GM21529 (cell line): ENCODE results near the gene UBC.
"Not testable (repeated sequence)": the region's sequence is repeated elsewhere in the genome, so short reads cannot be mapped to it uniquely, and the experiment has no call there.

Experiments
- ATAC-seq: cut with Tn5 transposase; IDR thresholded peaks from one replicate; pipeline ENCODE4 v1.9.1; 2021; ENCODE audit not compliant: unreplicated experiment

Gene UBC

GRCh38 chr12:124887766-124888165, 26.7 kb downstream of the UBC start:
- ATAC-seq: not testable (repeated sequence)

GRCh38 chr12:124884587-124885438, 29.6 kb downstream of the UBC start:
- ATAC-seq: peak; percentile 94

- ATAC-seq: no peak
Measured at GRCh38 chr12:124883263-124884130, 31.0 kb downstream of the UBC start.

GRCh38 chr12:124881123-124881522, 33.3 kb downstream of the UBC start:
- ATAC-seq: no peak

- ATAC-seq: not testable (repeated sequence)
Measured at GRCh38 chr12:124880335-124880734, 34.1 kb downstream of the UBC start.

- ATAC-seq: no peak
Measured at GRCh38 chr12:124878795-124879516, 35.5 kb downstream of the UBC start.

GRCh38 chr12:124877423-124877822, 37.0 kb downstream of the UBC start:
- ATAC-seq: no peak

- ATAC-seq: no peak
Measured at GRCh38 chr12:124876171-124876570, 38.3 kb downstream of the UBC start.

GRCh38 chr12:124875803-124876132, 38.7 kb downstream of the UBC start:
- no peak for ATAC-seq

GRCh38 chr12:124874988-124875802, 39.3 kb downstream of the UBC start:
- ATAC-seq: no peak

GRCh38 chr12:124874188-124874587, 40.3 kb downstream of the UBC start:
- ATAC-seq: no peak

- no peak for ATAC-seq
Measured at GRCh38 chr12:124872068-124872719, 42.3 kb downstream of the UBC start.

GRCh38 chr12:124871297-124871696, 43.2 kb downstream of the UBC start:
- no peak for ATAC-seq

GRCh38 chr12:124870515-124870914, 43.9 kb downstream of the UBC start:
- ATAC-seq: no peak

GRCh38 chr12:124869059-124869665, 45.3 kb downstream of the UBC start:
- ATAC-seq: no peak

- no peak for ATAC-seq
Measured at GRCh38 chr12:124868252-124869058, 46.0 kb downstream of the UBC start.

- no peak for ATAC-seq
Measured at GRCh38 chr12:124867401-124867930, 47.0 kb downstream of the UBC start.

- no peak for ATAC-seq
Measured at GRCh38 chr12:124866883-124867400, 47.5 kb downstream of the UBC start.
